NCI-H69 (cell line): Measurements from ENCODE around the gene SCAPER.
"Not testable (repeated sequence)": the region's sequence is repeated elsewhere in the genome, so short reads cannot be mapped to it uniquely, and the experiment has no call there.

Source experiments
- DNase-seq: peaks from one replicate; lab custom pipeline; 2025; lab: John Stamatoyannopoulos, UW

SCAPER gene

GRCh38 chr15:76572983-76573314 lies 332.2 kb downstream of the SCAPER start:
- DNase-seq, result no peak

DNA sequence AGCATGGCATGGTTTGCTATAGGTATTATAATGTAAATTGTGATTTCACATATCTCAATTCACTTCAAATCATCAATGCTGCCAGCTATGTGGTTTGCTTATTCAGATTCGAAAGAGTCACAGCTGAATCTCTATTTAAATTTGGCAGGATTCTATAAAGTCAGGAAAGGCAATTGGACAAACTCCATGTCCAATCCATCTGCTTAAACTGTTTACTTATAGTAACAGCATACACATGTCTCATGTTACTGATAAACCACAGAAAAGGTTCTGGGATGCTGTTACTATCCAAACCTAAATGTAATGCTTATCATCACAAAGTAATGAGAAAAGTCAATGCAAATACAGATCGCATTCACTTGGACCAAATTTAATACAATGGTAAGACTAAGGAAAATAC lies 338.9 kb downstream of the SCAPER start:
- no peak for DNase-seq

DNA sequence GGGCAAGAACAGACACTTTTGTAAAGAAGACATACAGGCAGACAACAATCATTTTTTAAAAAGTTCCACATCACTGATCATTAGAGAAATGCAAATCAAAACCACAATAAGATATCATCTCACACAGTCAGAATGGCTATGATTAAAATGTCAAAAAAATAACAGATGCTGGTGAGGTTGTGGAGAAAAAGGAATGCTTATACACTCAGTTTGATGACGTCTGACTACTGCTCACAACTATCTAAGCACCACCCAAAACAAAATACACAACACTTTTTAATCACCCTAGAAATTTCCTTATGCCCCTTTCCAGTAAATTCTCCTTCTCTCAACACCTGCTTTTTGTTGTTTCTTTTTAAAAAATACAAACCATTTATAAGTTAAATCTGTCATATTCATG lies 339.8 kb downstream of the SCAPER start:
- no peak for DNase-seq

GRCh38 chr15:76555247-76555646 lies 349.9 kb downstream of the SCAPER start:
- DNase-seq, result no peak

DNA sequence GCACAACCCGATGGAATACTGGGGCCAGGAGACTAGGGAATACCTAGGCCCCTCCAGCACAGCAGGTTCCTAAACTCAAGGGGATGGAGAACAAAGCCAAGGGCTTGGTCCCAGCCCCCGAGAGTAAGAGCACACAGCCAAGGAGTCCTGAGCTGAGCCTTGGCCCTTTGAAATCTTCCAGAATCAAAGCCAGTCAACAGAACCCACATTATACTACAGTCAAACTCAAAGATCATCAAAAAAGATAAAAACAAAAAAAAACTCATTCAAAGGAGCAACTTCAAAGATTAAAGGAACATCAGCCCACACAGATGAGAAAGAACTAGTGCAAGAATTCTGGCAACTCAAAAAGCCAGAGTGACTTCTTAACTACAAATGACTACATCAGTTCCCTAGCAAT lies 351.6 kb downstream of the SCAPER start:
- no peak for DNase-seq

DNA sequence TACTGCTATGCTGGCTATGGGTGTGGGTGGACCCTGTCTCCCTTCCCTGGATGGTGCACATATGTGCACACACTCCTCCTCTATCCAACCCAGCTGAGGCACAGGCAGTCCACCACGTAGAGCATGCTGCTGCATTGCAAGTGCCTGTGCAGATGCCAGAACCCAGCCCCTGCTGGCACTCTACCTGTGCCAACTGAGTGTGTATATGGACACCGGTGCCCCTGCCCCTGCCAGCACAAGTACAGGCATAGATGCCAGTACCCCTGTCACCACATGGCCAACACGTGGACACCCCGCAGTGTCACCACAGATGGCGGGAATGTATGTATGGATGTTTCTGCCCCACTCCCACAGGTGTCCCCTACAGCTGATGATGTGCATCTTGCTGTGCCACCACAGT lies 352.0 kb downstream of the SCAPER start:
- no peak for DNase-seq

GRCh38 chr15:76546805-76547204 lies 358.3 kb downstream of the SCAPER start:
- no peak for DNase-seq

- DNase-seq, result peak; percentile 30
These were observed 371.1 kb downstream of the SCAPER start for GRCh38 chr15:76533995-76534394.

- DNase-seq, result peak; percentile 81
These were observed 371.9 kb downstream of the SCAPER start for GRCh38 chr15:76533060-76533820.

GRCh38 chr15:76529911-76530310 lies 375.2 kb downstream of the SCAPER start:
- DNase-seq, result no peak

- DNase-seq, result no peak
These were observed 379.0 kb downstream of the SCAPER start for GRCh38 chr15:76526111-76526510.

- peak; percentile 69 for DNase-seq
These were observed 387.2 kb downstream of the SCAPER start for GRCh38 chr15:76517910-76518309.

- DNase-seq, result peak; percentile 97
These were observed 390.9 kb downstream of the SCAPER start for GRCh38 chr15:76514282-76514681.

DNA sequence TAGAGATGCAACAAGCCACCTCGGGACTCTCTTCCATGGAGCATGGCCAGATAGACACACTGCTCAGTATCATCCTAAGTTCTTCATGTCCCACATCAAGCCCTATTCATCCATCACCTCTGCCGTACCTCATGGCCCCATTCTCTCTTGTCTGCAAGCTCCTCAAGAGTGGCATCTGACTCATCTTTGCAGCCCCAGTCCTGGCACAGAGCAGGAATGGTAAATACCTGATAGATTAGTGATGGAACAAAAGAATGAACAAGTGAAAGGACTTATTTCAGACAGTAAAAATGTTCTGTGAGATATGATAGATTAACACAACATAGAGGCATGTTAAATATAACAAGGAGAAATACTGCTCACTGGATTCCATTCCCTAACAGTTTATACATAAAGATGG lies 392.2 kb downstream of the SCAPER start:
- peak; percentile 45 for DNase-seq

GRCh38 chr15:76510663-76511062 lies 394.5 kb downstream of the SCAPER start:
- not testable (repeated sequence) for DNase-seq

GRCh38 chr15:76503804-76504203 lies 401.3 kb downstream of the SCAPER start:
- no peak for DNase-seq

DNA sequence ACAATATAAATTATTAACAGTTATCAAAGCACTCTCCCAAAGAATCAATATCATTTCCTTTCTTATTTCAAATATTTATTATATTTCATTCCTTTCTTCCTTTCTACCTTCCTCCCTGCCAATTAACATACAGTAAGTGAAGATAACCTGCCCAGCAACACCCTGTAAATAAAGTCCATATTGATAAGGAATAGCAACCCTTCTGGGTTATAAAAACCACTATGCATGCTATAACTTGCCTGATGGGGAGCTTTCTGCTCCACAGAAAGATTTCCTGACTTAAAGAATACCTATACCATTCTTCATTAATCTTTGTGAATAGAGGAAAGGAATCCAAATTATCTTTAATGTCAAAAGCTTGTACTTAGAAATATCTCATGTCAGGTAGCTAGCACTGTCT lies 402.0 kb downstream of the SCAPER start:
- no peak for DNase-seq

DNA sequence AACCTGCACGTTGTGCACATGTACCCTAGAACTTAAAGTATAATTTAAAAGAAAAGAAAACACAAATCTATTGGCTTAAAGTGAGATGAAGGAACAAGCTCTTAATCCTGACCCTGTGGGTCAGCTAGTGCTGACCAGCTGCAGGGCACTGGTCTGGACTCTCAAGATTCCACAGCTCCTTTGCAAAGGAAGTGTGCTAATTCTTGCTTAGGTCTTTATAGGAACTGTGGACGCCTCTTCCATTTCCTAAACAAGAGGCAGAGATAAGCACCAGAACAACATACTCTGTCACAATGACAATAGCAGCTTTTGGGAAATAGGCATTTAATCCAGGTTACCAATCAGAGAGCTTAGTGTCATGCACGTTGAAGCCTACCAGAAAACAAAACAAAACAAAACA lies 402.5 kb downstream of the SCAPER start:
- no peak for DNase-seq

GRCh38 chr15:76502185-76502584 lies 403.0 kb downstream of the SCAPER start:
- not testable (repeated sequence) for DNase-seq

GRCh38 chr15:76501726-76502125 lies 403.4 kb downstream of the SCAPER start:
- no peak for DNase-seq

DNA sequence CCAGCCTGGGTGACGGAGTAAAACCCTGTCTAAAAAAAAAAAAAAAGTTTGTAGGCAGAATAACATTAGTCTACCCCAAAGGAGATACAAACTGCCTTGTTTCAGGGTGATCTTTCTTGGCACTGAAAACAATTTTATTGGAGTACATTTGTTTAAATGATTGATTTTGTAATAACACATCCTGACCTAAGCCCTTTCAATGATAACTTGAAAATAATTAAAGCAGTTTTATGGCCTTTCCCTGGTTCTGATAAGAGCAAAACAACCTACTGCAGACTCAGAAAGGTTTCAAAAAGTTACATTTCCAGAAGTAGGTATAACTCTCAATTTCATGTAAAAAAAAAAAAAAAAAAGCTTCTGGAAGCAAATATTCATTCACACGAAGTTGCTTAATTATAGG lies 404.1 kb downstream of the SCAPER start:
- no peak for DNase-seq

DNA sequence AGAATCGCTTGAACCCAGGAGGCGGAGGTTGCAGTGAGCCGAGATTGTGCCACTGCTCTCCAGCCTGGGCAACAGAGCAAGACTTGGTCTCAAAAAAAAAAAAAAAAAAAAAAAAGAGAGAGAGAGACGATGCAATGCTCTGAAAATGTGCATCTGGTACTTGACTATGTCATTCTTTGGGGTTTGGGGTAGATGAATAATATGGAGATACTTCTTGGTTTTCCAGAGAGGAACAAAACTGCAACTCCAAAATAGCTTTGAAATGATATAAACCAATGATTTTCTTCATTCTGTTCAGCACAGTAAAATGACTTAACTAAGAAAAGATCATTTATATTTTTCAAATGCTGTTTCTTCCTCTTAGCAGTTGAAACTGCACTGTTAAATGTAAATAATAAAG lies 409.7 kb downstream of the SCAPER start:
- DNase-seq, result no peak

GRCh38 chr15:76492538-76492937 lies 412.6 kb downstream of the SCAPER start:
- no peak for DNase-seq

GRCh38 chr15:76483752-76484151 lies 421.4 kb downstream of the SCAPER start:
- DNase-seq, result no peak
